Activated naive CD4-positive, alpha-beta T cell treated with Interleukin-2 at 50 U/mL for 16 hours (primary cell): Measurements from ENCODE around the gene PHF12.
"Not testable (repeated sequence)": the region's sequence is repeated elsewhere in the genome, so short reads cannot be mapped to it uniquely, and the experiment has no call there.

Experiments
- DNase-seq: peaks from one replicate; pipeline ENCODE4 v3.0.0-alpha.2; 2020

The PHF12 gene

GRCh38 chr17:28951991-28952975, 965 bp upstream of the PHF12 start:
- peak; percentile 96 for DNase-seq

GRCh38 chr17:28950752-28951427, 428 bp downstream of the PHF12 start:
- DNase-seq = no peak

- DNase-seq = peak; percentile 59
Observed at GRCh38 chr17:28950017-28950751, 1.1 kb downstream of the PHF12 start.

GRCh38 chr17:28949185-28950016, 1.9 kb downstream of the PHF12 start:
- DNase-seq = peak; percentile 64

GRCh38 chr17:28948873-28949184, 2.5 kb downstream of the PHF12 start:
- no peak for DNase-seq

GRCh38 chr17:28948342-28948741, 3.0 kb downstream of the PHF12 start:
- no peak for DNase-seq

GRCh38 chr17:28947639-28948038, 3.7 kb downstream of the PHF12 start:
- no peak for DNase-seq

GRCh38 chr17:28946239-28946638, 5.1 kb downstream of the PHF12 start:
- no peak for DNase-seq

- no peak for DNase-seq
Observed at GRCh38 chr17:28944862-28945741, 6.2 kb downstream of the PHF12 start.

- DNase-seq = no peak
Observed at GRCh38 chr17:28944343-28944742, 7.0 kb downstream of the PHF12 start.

GRCh38 chr17:28942925-28943324, 8.4 kb downstream of the PHF12 start:
- no peak for DNase-seq

- DNase-seq = no peak
Observed at GRCh38 chr17:28941251-28941650, 10.1 kb downstream of the PHF12 start.

- no peak for DNase-seq
Observed at GRCh38 chr17:28940675-28941074, 10.6 kb downstream of the PHF12 start.

GRCh38 chr17:28940142-28940541, 11.2 kb downstream of the PHF12 start:
- DNase-seq = no peak

GRCh38 chr17:28938552-28938951, 12.8 kb downstream of the PHF12 start:
- no peak for DNase-seq

- no peak for DNase-seq
Observed at GRCh38 chr17:28937044-28937729, 14.1 kb downstream of the PHF12 start.

GRCh38 chr17:28935744-28936460, 15.4 kb downstream of the PHF12 start:
- no peak for DNase-seq

- DNase-seq = not testable (repeated sequence)
Observed at GRCh38 chr17:28934508-28934907, 16.8 kb downstream of the PHF12 start.

GRCh38 chr17:28929787-28930186, 21.5 kb downstream of the PHF12 start:
- DNase-seq = no peak

GRCh38 chr17:28928061-28928460, 23.3 kb downstream of the PHF12 start:
- DNase-seq = peak; percentile 47
